Left ventricle myocardium superior (tissue), 1 donor: ENCODE data around the gene FBXO5. TPM values are rescaled to one million over a fixed set of nuclear protein-coding genes. Genes with fewer than 3 reads are reported as not detected.
"Not testable (repeated sequence)": the region's sequence is repeated elsewhere in the genome, so short reads cannot be mapped to it uniquely, and the experiment has no call there.

ENCODE experiments used
- ATAC-seq: fragments of 200-7000 bp; cut with Tn5 transposase; one replicate; pipeline ENCODE4 v1.9.1; 2020; ENCODE audit warnings: mild to moderate bottlenecking, moderate library complexity
- DNase-seq: peaks from one replicate; pipeline ENCODE4 v3.0.0-alpha.2; 2020
- intact Hi-C: fragments of 100-400 bp; cut with micrococcal nuclease; formaldehyde crosslinking; loops from one replicate; pipeline ENCODE4 v1.11.0; 2022
- total RNA-seq: library from RNA; stranded (reverse); fragmentation: NEBNext Ultra II Directional; extraction: Animal tissue kit (Norgen Biotek cat#: 25700); gene quantifications from one replicate; pipeline ENCODE4 v1.2.1, GENCODE V29; 2021
- donor health status: DM: no; HTN: yes; CAD: no; lungs with severe emphysema.

The FBXO5 gene
- total RNA-seq, 1 donor from 2014 or later = 2.4 TPM

GRCh38 chr6:153000243-153000642, 17.4 kb upstream of the FBXO5 start:
- DNase-seq (no peak), ATAC-seq (no peak)
- intact Hi-C loops = no loop called here

GRCh38 chr6:152999538-152999937, 16.7 kb upstream of the FBXO5 start:
- ATAC-seq, intact Hi-C loops, DNase-seq: not testable (repeated sequence)

GRCh38 chr6:152993847-152994246, 11.0 kb upstream of the FBXO5 start:
- intact Hi-C loops = no loop called here
- ATAC-seq = no peak
- no peak for DNase-seq

- DNase-seq = no peak
- ATAC-seq = no peak
- intact Hi-C loops = no loop called here
Observed at GRCh38 chr6:152993431-152993830, 10.6 kb upstream of the FBXO5 start.

- intact Hi-C loops = no loop called here
- ATAC-seq (no peak), DNase-seq (no peak)
Observed at GRCh38 chr6:152986978-152987377, 4.1 kb upstream of the FBXO5 start.

GRCh38 chr6:152985300-152985699, 2.5 kb upstream of the FBXO5 start:
- DNase-seq, ATAC-seq, intact Hi-C loops: not testable (repeated sequence)

- intact Hi-C loops = no loop called here
- ATAC-seq = no peak
- DNase-seq = no peak
Observed at GRCh38 chr6:152984513-152984872, 1.7 kb upstream of the FBXO5 start.

- DNase-seq = peak; percentile 85
- ATAC-seq = peak; percentile 41
- intact Hi-C loops = no loop called here
Observed at GRCh38 chr6:152983637-152984512, 1.0 kb upstream of the FBXO5 start.

- intact Hi-C loops = no loop called here
Observed at GRCh38 chr6:152981989-152982903, 595 bp downstream of the FBXO5 start.

GRCh38 chr6:152981219-152981618, 1.6 kb downstream of the FBXO5 start:
- no peak for DNase-seq
- ATAC-seq = no peak
- intact Hi-C loops = no loop called here

More at GRCh38 chr6:152981989-152982903, 595 bp downstream of the FBXO5 start:
- ATAC-seq (no peak), DNase-seq (peak; percentile 35)

- no peak for DNase-seq
- no peak for ATAC-seq
- intact Hi-C loops = no loop called here
Observed at GRCh38 chr6:152980656-152981055, 2.2 kb downstream of the FBXO5 start.

- intact Hi-C loops = no loop called here
- DNase-seq (no peak), ATAC-seq (no peak)
Observed at GRCh38 chr6:152979116-152979515, 3.7 kb downstream of the FBXO5 start.

GRCh38 chr6:152978058-152978457, 4.8 kb downstream of the FBXO5 start:
- intact Hi-C loops = no loop called here
- DNase-seq = no peak
- ATAC-seq = no peak

GRCh38 chr6:152977556-152977955, 5.3 kb downstream of the FBXO5 start:
- ATAC-seq (no peak), DNase-seq (no peak)
- intact Hi-C loops = no loop called here

GRCh38 chr6:152976749-152977148, 6.1 kb downstream of the FBXO5 start:
- intact Hi-C loops = no loop called here
- DNase-seq (no peak), ATAC-seq (no peak)

GRCh38 chr6:152975204-152975915, 7.5 kb downstream of the FBXO5 start:
- intact Hi-C loops = no loop called here
- DNase-seq (no peak), ATAC-seq (peak; percentile 33)

- intact Hi-C loops = no loop called here
- DNase-seq = no peak
- ATAC-seq = no peak
Observed at GRCh38 chr6:152973916-152974315, 8.9 kb downstream of the FBXO5 start.

- ATAC-seq (no peak), DNase-seq (no peak)
- intact Hi-C loops = no loop called here
Observed at GRCh38 chr6:152969688-152970418, 13.0 kb downstream of the FBXO5 start.
